Tibial nerve (tissue), 4 donors: ENCODE measurements around the gene NTM.

ENCODE experiments used
- CTCF ChIP-seq, 5 experiments: fragments of 200-600 bp in 3 of 5; fragments of 450-650 bp in 2 of 5; sonication (generic) in 3 of 5; IDR thresholded peaks; one replicate each; pipeline ENCODE4 v1.5.1; 2016 to 2019; ENCODE audit warnings: antibody characterized with exemption in 5 of 5, mild to moderate bottlenecking in 3 of 5, moderate library complexity in 2 of 5
- EP300 ChIP-seq, 2 donors: sonication (generic); formaldehyde crosslinking; IDR thresholded peaks; one replicate each; pipeline ENCODE4 v1.6.1; 2017; ENCODE audit warnings: antibody characterized with exemption in 2 of 2, mild to moderate bottlenecking in 1 of 2
- POLR2A ChIP-seq, 2 donors: fragments of 450-650 bp; IDR thresholded peaks; one replicate each; pipeline ENCODE4 v1.6.1; 2017; ENCODE audit warnings: antibody characterized with exemption in 2 of 2, mild to moderate bottlenecking in 2 of 2, moderate library complexity in 2 of 2

- no peak for TF ChIP-seq CTCF (IDR thresholded peaks at IDR 0.05)
- no peak for TF ChIP-seq EP300 (IDR thresholded peaks at IDR 0.05)
- TF ChIP-seq POLR2A (IDR thresholded peaks at IDR 0.05) = no peak
Observed at GRCh38 chr11:131874070-131874469, 503.7 kb downstream of the NTM start.
